ENCODE data around the gene MRPL41. TPM values are rescaled to one million over a fixed set of nuclear protein-coding genes. Genes with fewer than 3 reads are reported as not detected.
"Not testable (repeated sequence)": the region's sequence is repeated elsewhere in the genome, so short reads cannot be mapped to it uniquely, and the experiment has no call there.

MRPL41 gene
- polyA plus RNA-seq, 4 donors: 33.7 to 166 (median 109) TPM

DNA sequence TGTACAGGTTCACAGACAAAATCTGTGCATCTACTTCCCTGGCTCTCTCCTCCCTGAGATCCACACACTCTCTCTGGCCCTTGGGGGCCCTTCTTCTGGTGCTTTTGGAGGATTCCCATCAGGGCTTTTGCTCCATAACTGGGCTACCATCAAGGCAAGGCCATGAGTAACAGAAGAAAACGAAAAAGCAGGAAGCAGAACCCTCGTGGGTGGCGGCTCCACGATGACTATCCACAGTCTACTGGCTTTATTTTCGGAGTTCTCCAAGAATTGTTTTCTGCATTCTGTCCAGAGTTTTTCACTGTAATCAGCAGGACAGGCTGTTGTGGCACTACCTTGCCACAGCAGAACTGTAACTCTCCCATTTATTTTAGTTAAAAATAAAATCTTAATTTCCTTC, 21.3 kb upstream of the MRPL41 start:
- H3K27ac ChIP-seq (ENCODE audit: low read depth in 1 of 3, low read length in 2 of 3): no peak overlapping the region
- no peaks in the 10 kb centered on the region for H3K27me3 ChIP-seq (ENCODE audit: control insufficient read depth in 3 of 3, insufficient read depth in 3 of 3, low read length in 3 of 3)
- H3K4me1 ChIP-seq (ENCODE audit: control insufficient read depth in 3 of 3, insufficient read depth in 2 of 3, low read depth in 1 of 3, low read length in 2 of 3): peaks cover 0 to 3% (median 0%) of the 10 kb centered on the region in 3 donors
- FAIRE-seq: no peak
- 72 to 82% (median 81%) methylated on average over 5 of the region's 5 CpGs for WGBS, 3 donors
- H3K36me3 ChIP-seq (ENCODE audit: control insufficient read depth in 3 of 3, insufficient read depth in 2 of 3, low read depth in 1 of 3, low read length in 3 of 3): no peaks in the 10 kb centered on the region
- no peak for DNase-seq
- no peak overlapping the region for H3K4me3 ChIP-seq (ENCODE audit: low read depth in 1 of 3, low read length in 3 of 3)
- no peaks in the 10 kb centered on the region for H3K9me3 ChIP-seq (ENCODE audit: control insufficient read depth in 2 of 2, insufficient read depth in 1 of 2, low read depth in 1 of 2, low read length in 1 of 2)

DNA sequence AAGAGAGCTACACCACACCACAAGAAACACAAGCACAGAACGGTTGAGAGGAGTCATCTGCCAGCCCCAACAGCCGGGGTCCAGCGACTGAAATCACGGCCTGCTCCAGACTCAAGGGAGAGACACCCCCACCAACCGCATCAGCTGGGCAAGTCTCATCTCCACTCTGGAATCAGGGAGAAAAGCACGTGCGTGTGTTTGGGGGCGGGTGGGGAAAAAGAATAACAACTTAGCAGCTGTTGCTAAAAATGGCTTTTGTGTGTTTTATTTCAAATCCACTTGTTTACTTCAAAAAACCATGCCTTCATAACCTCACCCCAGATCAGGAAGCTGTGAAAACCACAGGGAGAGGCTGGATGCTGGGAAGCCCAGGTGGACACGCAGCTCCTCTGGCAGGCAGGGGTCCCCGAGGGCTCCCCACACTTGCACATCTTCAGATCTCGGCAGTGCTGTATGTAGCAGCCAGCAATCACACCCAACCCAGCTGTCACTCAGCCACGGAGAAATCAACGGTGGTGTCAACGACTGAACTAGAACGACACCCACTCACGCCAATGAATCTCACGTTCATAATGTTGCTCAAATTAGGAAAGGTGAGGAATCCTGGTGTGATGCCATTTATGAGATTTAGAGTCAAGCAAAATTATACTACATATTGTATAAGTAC, 20.4 kb upstream of the MRPL41 start:
- no peak for FAIRE-seq
- Histone ChIP-seq H3K36me3 (ENCODE audit: control insufficient read depth in 3 of 3, insufficient read depth in 2 of 3, low read depth in 1 of 3, low read length in 3 of 3) (no peaks in the 10 kb centered on the region), H3K4me3 (ENCODE audit: low read depth in 1 of 3, low read length in 3 of 3) (no peak overlapping the region), H3K27me3 (ENCODE audit: control insufficient read depth in 3 of 3, insufficient read depth in 3 of 3, low read length in 3 of 3) (no peaks in the 10 kb centered on the region), H3K27ac (ENCODE audit: low read depth in 1 of 3, low read length in 2 of 3) (no peak overlapping the region), H3K4me1 (ENCODE audit: control insufficient read depth in 3 of 3, insufficient read depth in 2 of 3, low read depth in 1 of 3, low read length in 2 of 3) (peaks cover 0 to 3% (median 0%) of the 10 kb centered on the region in 3 donors), H3K9me3 (ENCODE audit: control insufficient read depth in 2 of 2, insufficient read depth in 1 of 2, low read depth in 1 of 2, low read length in 1 of 2) (no peaks in the 10 kb centered on the region)
- 53 to 87% (median 79%) methylated on average over 17 of the region's 17 CpGs for WGBS, 3 donors
- no peak for DNase-seq

- H3K36me3 ChIP-seq (ENCODE audit: control insufficient read depth in 3 of 3, insufficient read depth in 2 of 3, low read depth in 1 of 3, low read length in 3 of 3); DNase-seq; H3K4me3 ChIP-seq (ENCODE audit: low read depth in 1 of 3, low read length in 3 of 3); H3K4me1 ChIP-seq (ENCODE audit: control insufficient read depth in 3 of 3, insufficient read depth in 2 of 3, low read depth in 1 of 3, low read length in 2 of 3); H3K27me3 ChIP-seq (ENCODE audit: control insufficient read depth in 3 of 3, insufficient read depth in 3 of 3, low read length in 3 of 3); H3K27ac ChIP-seq (ENCODE audit: low read depth in 1 of 3, low read length in 2 of 3); H3K9me3 ChIP-seq (ENCODE audit: control insufficient read depth in 2 of 2, insufficient read depth in 1 of 2, low read depth in 1 of 2, low read length in 1 of 2); FAIRE-seq: not testable (repeated sequence)
- WGBS, 3 donors: 81 to 88% (median 86%) methylated on average over 10 of the region's 10 CpGs
These were observed 18.7 kb upstream of the MRPL41 start for GRCh38 chr9:137532891-137533468.

DNA sequence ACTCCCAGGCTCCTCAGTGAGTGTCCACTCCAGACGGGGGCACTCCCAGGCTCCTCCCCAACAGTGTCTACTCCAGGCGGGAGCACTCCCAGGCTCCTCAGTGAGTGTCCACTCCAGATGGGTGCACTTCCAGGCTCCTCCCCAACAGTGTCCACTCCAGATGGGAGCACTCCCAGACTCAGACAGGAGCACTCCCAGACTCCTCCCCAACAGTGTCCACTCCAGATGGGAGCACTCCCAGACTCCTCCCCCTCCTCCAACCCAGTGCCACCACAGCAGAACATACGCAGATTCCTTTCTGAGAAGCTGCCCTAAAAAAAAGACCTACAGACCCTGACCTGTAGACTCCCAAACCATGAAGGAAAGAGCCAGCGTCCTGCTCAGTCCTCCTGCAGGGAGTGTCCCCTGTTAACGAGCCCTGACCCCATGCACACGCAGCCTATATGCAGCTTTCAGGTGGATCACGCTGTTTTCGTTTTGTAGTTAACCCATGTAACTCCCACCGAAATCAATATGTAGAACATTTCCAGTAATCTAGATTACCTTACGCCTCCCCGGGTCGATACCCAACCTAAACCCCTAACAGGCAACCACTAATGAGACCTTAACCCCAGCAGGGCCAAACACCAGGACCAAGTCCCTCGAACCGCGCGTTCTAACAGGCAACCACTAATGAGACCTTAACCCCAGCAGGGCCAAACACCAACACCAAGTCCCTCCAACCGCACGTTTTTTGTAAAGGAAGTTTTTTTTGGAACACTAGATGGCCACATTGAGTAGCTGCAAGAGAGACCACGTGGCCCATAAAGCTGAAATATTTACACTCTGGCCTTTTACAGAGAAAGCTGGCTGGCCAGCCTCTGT, 17.2 kb upstream of the MRPL41 start:
- Histone ChIP-seq H3K9me3 (ENCODE audit: control insufficient read depth in 2 of 2, insufficient read depth in 1 of 2, low read depth in 1 of 2, low read length in 1 of 2) (no peaks in the 10 kb centered on the region), H3K27me3 (ENCODE audit: control insufficient read depth in 3 of 3, insufficient read depth in 3 of 3, low read length in 3 of 3) (no peaks in the 10 kb centered on the region), H3K27ac (ENCODE audit: low read depth in 1 of 3, low read length in 2 of 3) (no peak overlapping the region), H3K36me3 (ENCODE audit: control insufficient read depth in 3 of 3, insufficient read depth in 2 of 3, low read depth in 1 of 3, low read length in 3 of 3) (peaks cover 0 to 5% (median 0%) of the 10 kb centered on the region in 3 donors), H3K4me1 (ENCODE audit: control insufficient read depth in 3 of 3, insufficient read depth in 2 of 3, low read depth in 1 of 3, low read length in 2 of 3) (peaks cover 0 to 3% (median 0%) of the 10 kb centered on the region in 3 donors), H3K4me3 (ENCODE audit: low read depth in 1 of 3, low read length in 3 of 3) (no peak overlapping the region)
- peak; percentile 66 to 78 for DNase-seq
- no peak for FAIRE-seq
- WGBS, 3 donors: 24 to 35% (median 28%) methylated on average over 19 of the region's 19 CpGs

- no peak for FAIRE-seq
- no peaks in the 10 kb centered on the region for H3K9me3 ChIP-seq (ENCODE audit: control insufficient read depth in 2 of 2, insufficient read depth in 1 of 2, low read depth in 1 of 2, low read length in 1 of 2)
- H3K4me1 ChIP-seq (ENCODE audit: control insufficient read depth in 3 of 3, insufficient read depth in 2 of 3, low read depth in 1 of 3, low read length in 2 of 3): peaks cover 0 to 3% (median 0%) of the 10 kb centered on the region in 3 donors
- no peak for DNase-seq
- H3K27ac ChIP-seq (ENCODE audit: low read depth in 1 of 3, low read length in 2 of 3): no peak overlapping the region
- H3K4me3 ChIP-seq (ENCODE audit: low read depth in 1 of 3, low read length in 3 of 3): no peak overlapping the region
- peaks cover 0 to 7% (median 2%) of the 10 kb centered on the region in 3 donors for H3K36me3 ChIP-seq (ENCODE audit: control insufficient read depth in 3 of 3, insufficient read depth in 2 of 3, low read depth in 1 of 3, low read length in 3 of 3)
- H3K27me3 ChIP-seq (ENCODE audit: control insufficient read depth in 3 of 3, insufficient read depth in 3 of 3, low read length in 3 of 3): no peaks in the 10 kb centered on the region
These were observed 16.6 kb upstream of the MRPL41 start for GRCh38 chr9:137535120-137535428.

DNA sequence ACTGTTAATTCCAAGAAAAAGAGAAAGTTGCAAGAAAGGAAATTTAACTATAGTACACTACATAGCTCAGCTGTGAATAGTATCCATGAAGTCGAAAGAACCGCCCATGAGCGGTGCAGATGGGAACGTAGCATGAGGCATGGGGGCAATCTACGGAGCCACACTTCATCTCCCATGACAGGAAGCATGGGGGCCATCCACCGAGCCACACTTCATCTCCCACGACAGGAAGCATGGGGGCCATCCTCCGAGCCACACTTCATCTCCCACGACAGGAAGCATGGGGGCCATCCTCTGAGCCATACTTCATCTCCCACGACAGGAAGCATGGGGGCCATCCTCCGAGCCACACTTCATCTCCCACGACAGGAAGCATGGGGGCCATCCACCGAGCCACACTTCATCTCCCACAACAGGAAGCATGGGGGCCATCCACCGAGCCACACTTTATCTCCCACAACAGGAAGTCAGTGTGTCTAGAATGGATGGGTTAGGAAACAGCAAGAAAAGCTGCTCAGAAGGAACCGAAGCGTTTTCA, 15.0 kb upstream of the MRPL41 start:
- FAIRE-seq; H3K4me3 ChIP-seq (ENCODE audit: low read depth in 1 of 3, low read length in 3 of 3); DNase-seq; H3K9me3 ChIP-seq (ENCODE audit: control insufficient read depth in 2 of 2, insufficient read depth in 1 of 2, low read depth in 1 of 2, low read length in 1 of 2); H3K4me1 ChIP-seq (ENCODE audit: control insufficient read depth in 3 of 3, insufficient read depth in 2 of 3, low read depth in 1 of 3, low read length in 2 of 3); H3K27me3 ChIP-seq (ENCODE audit: control insufficient read depth in 3 of 3, insufficient read depth in 3 of 3, low read length in 3 of 3): not testable (repeated sequence)
- H3K27ac ChIP-seq (ENCODE audit: low read depth in 1 of 3, low read length in 2 of 3): peak overlapping the region in 1 of 3 donors; percentile 5
- 60 to 82% (median 68%) methylated on average over 16 of the region's 16 CpGs for WGBS, 3 donors
- H3K36me3 ChIP-seq (ENCODE audit: control insufficient read depth in 3 of 3, insufficient read depth in 2 of 3, low read depth in 1 of 3, low read length in 3 of 3): peaks cover 0 to 17% (median 2%) of the 10 kb centered on the region in 3 donors

GRCh38 chr9:137538058-137538457, 13.6 kb upstream of the MRPL41 start:
- DNase-seq (no peak), FAIRE-seq (no peak)
- Histone ChIP-seq H3K4me3 (ENCODE audit: low read depth in 1 of 3, low read length in 3 of 3) (no peak overlapping the region), H3K36me3 (ENCODE audit: control insufficient read depth in 3 of 3, insufficient read depth in 2 of 3, low read depth in 1 of 3, low read length in 3 of 3) (peaks cover 0 to 22% (median 4%) of the 10 kb centered on the region in 3 donors), H3K4me1 (ENCODE audit: control insufficient read depth in 3 of 3, insufficient read depth in 2 of 3, low read depth in 1 of 3, low read length in 2 of 3) (peaks cover 0 to 3% (median 0%) of the 10 kb centered on the region in 3 donors), H3K9me3 (ENCODE audit: control insufficient read depth in 2 of 2, insufficient read depth in 1 of 2, low read depth in 1 of 2, low read length in 1 of 2) (no peaks in the 10 kb centered on the region), H3K27me3 (ENCODE audit: control insufficient read depth in 3 of 3, insufficient read depth in 3 of 3, low read length in 3 of 3) (no peaks in the 10 kb centered on the region), H3K27ac (ENCODE audit: low read depth in 1 of 3, low read length in 2 of 3) (no peak overlapping the region)
- 92 to 95% (median 94%) methylated on average over 16 of the region's 16 CpGs for WGBS, 3 donors

DNA sequence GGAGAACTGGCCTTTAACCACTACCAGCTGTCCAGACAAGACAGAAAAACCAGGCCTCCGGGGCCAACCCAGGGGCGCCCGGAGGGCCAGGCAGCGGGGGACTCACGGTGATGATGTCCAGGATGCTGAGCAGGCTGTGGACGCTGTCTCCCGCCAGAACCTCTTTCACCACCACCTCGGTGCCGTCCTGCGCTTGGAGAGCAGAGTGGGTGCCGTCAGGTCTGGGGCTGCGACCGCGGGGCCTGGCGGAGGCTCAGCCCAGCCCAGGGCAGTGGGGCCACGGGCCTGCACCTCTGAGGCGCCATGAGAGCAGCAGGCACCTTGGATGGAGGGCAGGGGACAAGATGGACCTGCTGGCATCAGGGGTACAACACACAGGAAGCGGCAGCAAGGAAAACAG, 11.1 kb upstream of the MRPL41 start:
- no peaks in the 10 kb centered on the region for H3K27me3 ChIP-seq (ENCODE audit: control insufficient read depth in 3 of 3, insufficient read depth in 3 of 3, low read length in 3 of 3)
- WGBS, 3 donors: 92 to 95% (median 93%) methylated on average over 18 of the region's 18 CpGs
- no peak overlapping the region for H3K27ac ChIP-seq (ENCODE audit: low read depth in 1 of 3, low read length in 2 of 3)
- H3K9me3 ChIP-seq (ENCODE audit: control insufficient read depth in 2 of 2, insufficient read depth in 1 of 2, low read depth in 1 of 2, low read length in 1 of 2): no peaks in the 10 kb centered on the region
- FAIRE-seq (no peak), DNase-seq (no peak)
- no peaks in the 10 kb centered on the region for H3K4me1 ChIP-seq (ENCODE audit: control insufficient read depth in 3 of 3, insufficient read depth in 2 of 3, low read depth in 1 of 3, low read length in 2 of 3)
- no peak overlapping the region for H3K4me3 ChIP-seq (ENCODE audit: low read depth in 1 of 3, low read length in 3 of 3)
- peaks cover 0 to 28% (median 4%) of the 10 kb centered on the region in 3 donors for H3K36me3 ChIP-seq (ENCODE audit: control insufficient read depth in 3 of 3, insufficient read depth in 2 of 3, low read depth in 1 of 3, low read length in 3 of 3)
